Naive thymus-derived CD4-positive, alpha-beta T cell (primary cell): ENCODE results near the gene KRTAP3-2. TPM values are rescaled to one million over a fixed set of nuclear protein-coding genes. Genes with fewer than 3 reads are reported as not detected.

Experiments used
- ATAC-seq: fragments of 150-1000 bp; cut with Tn5 transposase; 2 replicates; pipeline ENCODE4 v1.10.0; 2021; ENCODE audit warnings: mild to moderate bottlenecking, moderate library complexity
- CTCF ChIA-PET: fragments of 350-600 bp; sonication (Branson Sonifier 250); formaldehyde crosslinking; loops from one replicate; lab custom pipeline; 2021; ENCODE audit warnings: antibody characterized with exemption; lab: Charles Lee
- POLR2A ChIA-PET: fragments of 350-600 bp; sonication (Branson Sonifier 250); formaldehyde crosslinking; loops from one replicate; lab custom pipeline; 2021; ENCODE audit warnings: antibody characterized with exemption, inconsistent platforms; lab: Charles Lee
- DNase-seq, 9 donors: peaks; one replicate each; pipeline versions ENCODE4 v3.0.0 to v3.0.0-alpha.2; 2020 to 2022; ENCODE audit warnings: mixed read lengths in 1 of 9
- H3K27ac ChIP-seq: one replicate; pipeline ENCODE4 v1.7.0; 2013; ENCODE audit warnings: mild to moderate bottlenecking, low read depth, low read length, moderate library complexity
- H3K27me3 ChIP-seq, 2 donors: one replicate each; pipeline ENCODE4 v1.7.0; 2013; ENCODE audit warnings: low read length in 2 of 2, mild to moderate bottlenecking in 2 of 2, moderate library complexity in 2 of 2; ENCODE audit not compliant: control insufficient read depth in 2 of 2, insufficient read depth in 2 of 2
- H3K36me3 ChIP-seq, 3 experiments: 1 replicate in 2 of 3; 2 replicates in 1 of 3; pipeline ENCODE4 v1.7.0; 2013; ENCODE audit warnings: low read length in 3 of 3, mild to moderate bottlenecking in 3 of 3, moderate library complexity in 1 of 3; ENCODE audit not compliant: insufficient read depth in 3 of 3, control insufficient read depth in 2 of 3
- H3K4me1 ChIP-seq, 2 donors: one replicate each; pipeline ENCODE4 v1.7.0; 2013; ENCODE audit warnings: low read length in 2 of 2, mild to moderate bottlenecking in 2 of 2, moderate library complexity in 1 of 2; ENCODE audit not compliant: control insufficient read depth in 2 of 2, insufficient read depth in 2 of 2
- H3K4me3 ChIP-seq: 2 replicates; pipeline ENCODE4 v1.7.0; 2013; ENCODE audit warnings: mild to moderate bottlenecking, low read length
- H3K9me3 ChIP-seq, 3 experiments: 1 replicate in 2 of 3; 2 replicates in 1 of 3; pipeline ENCODE4 v1.7.0; 2013; ENCODE audit warnings: low read length in 3 of 3; ENCODE audit not compliant: control insufficient read depth in 2 of 3
- H3K27ac Mint-ChIP-seq, 9 donors: one replicate each; pipeline ENCODE4 v1.8.0; 2020 to 2022; ENCODE audit warnings: mixed read lengths in 9 of 9, mild to moderate bottlenecking in 8 of 9, moderate library complexity in 5 of 9, inconsistent platforms in 2 of 9
- H3K27me3 Mint-ChIP-seq, 5 donors: one replicate each; pipeline ENCODE4 v1.8.0; 2021 to 2022; ENCODE audit warnings: mixed read lengths in 5 of 5, mild to moderate bottlenecking in 1 of 5
- H3K36me3 Mint-ChIP-seq, 5 donors: one replicate each; pipeline ENCODE4 v1.8.0; 2020 to 2022; ENCODE audit warnings: mixed read lengths in 5 of 5, mild to moderate bottlenecking in 3 of 5, inconsistent platforms in 1 of 5
- H3K4me1 Mint-ChIP-seq, 7 donors: one replicate each; pipeline ENCODE4 v1.8.0; 2020 to 2022; ENCODE audit warnings: mixed read lengths in 7 of 7, mild to moderate bottlenecking in 3 of 7, inconsistent platforms in 1 of 7
- H3K4me3 Mint-ChIP-seq, 10 donors: one replicate each; pipeline ENCODE4 v1.8.0; 2020 to 2022; ENCODE audit warnings: mild to moderate bottlenecking in 10 of 10, mixed read lengths in 10 of 10, moderate library complexity in 6 of 10, inconsistent platforms in 2 of 10
- H3K9me3 Mint-ChIP-seq, 11 donors: one replicate each; pipeline ENCODE4 v1.8.0; 2020 to 2022; ENCODE audit warnings: mixed read lengths in 11 of 11, mild to moderate bottlenecking in 4 of 11, inconsistent platforms in 1 of 11, moderate library complexity in 1 of 11
- intact Hi-C, 2 donors: fragments of 100-400 bp; cut with micrococcal nuclease; formaldehyde crosslinking; loops; one replicate each; pipeline ENCODE4 v1.15.1; 2023
- polyA plus RNA-seq, 2 donors: library from polyadenylated mRNA; unstranded; fragments of 300-500 nt; fragmentation: Illumina TruSeq; gene quantifications; one replicate each; pipeline ENCODE4 v1.2.3, GENCODE V29; 2021
- total RNA-seq, 6 experiments: library from RNA in 5 of 6; stranded (reverse) in 5 of 6; gene quantifications; 1 replicate in 5 of 6; 2 replicates in 1 of 6; pipeline ENCODE4 v1.2.3 and lab custom pipeline; 2021 to 2026

The KRTAP3-2 gene
- total and polyA plus RNA-seq, 7 experiments from 2014 or later: not detected

- no peak overlapping the region for H3K4me3 Mint-ChIP-seq
- no peaks in the 10 kb centered on the region for H3K36me3 Mint-ChIP-seq
- Histone ChIP-seq H3K27ac (no peak overlapping the region), H3K4me3 (no peak overlapping the region), H3K27me3 (no peaks in the 10 kb centered on the region), H3K9me3 (no peaks in the 10 kb centered on the region), H3K36me3 (no peaks in the 10 kb centered on the region), H3K4me1 (no peaks in the 10 kb centered on the region)
- no peaks in the 10 kb centered on the region for H3K4me1 Mint-ChIP-seq
- intact Hi-C loops: no loop called here
- CTCF ChIA-PET: no interaction called here
- peaks cover 9 to 31% (median 17%) of the 10 kb centered on the region in 5 donors for H3K27me3 Mint-ChIP-seq
- H3K27ac Mint-ChIP-seq: no peak overlapping the region
- POLR2A ChIA-PET: no interaction called here
- H3K9me3 Mint-ChIP-seq: no peaks in the 10 kb centered on the region
- ATAC-seq (no peak), DNase-seq (no peak)
Measured at GRCh38 chr17:40975516-40975915, 24.2 kb downstream of the KRTAP3-2 start.

- H3K9me3 ChIP-seq: no peaks in the 10 kb centered on the region
- H3K27ac ChIP-seq: no peak overlapping the region
- Mint-ChIP-seq H3K36me3 (no peaks in the 10 kb centered on the region), H3K4me1 (no peaks in the 10 kb centered on the region), H3K27me3 (peaks cover 12 to 38% (median 14%) of the 10 kb centered on the region in 5 donors), H3K27ac (no peak overlapping the region), H3K4me3 (no peak overlapping the region), H3K9me3 (no peaks in the 10 kb centered on the region)
- H3K4me3 ChIP-seq: no peak overlapping the region
- DNase-seq (no peak), ATAC-seq (no peak)
- H3K4me1 ChIP-seq: no peaks in the 10 kb centered on the region
- intact Hi-C loops: no loop called here
- H3K36me3 ChIP-seq: no peaks in the 10 kb centered on the region
- ChIA-PET CTCF (no interaction called here), POLR2A (no interaction called here)
- H3K27me3 ChIP-seq: no peaks in the 10 kb centered on the region
Measured at GRCh38 chr17:40974366-40974765, 25.3 kb downstream of the KRTAP3-2 start.

GRCh38 chr17:40967582-40967981 lies 32.1 kb downstream of the KRTAP3-2 start:
- peaks cover 0 to 3% (median 0%) of the 10 kb centered on the region in 11 donors for H3K9me3 Mint-ChIP-seq
- no peaks in the 10 kb centered on the region for H3K36me3 ChIP-seq
- DNase-seq (no peak), ATAC-seq (no peak)
- peaks cover 0 to 5% (median 0%) of the 10 kb centered on the region in 7 donors for H3K4me1 Mint-ChIP-seq
- no peaks in the 10 kb centered on the region for H3K27me3 ChIP-seq
- ChIA-PET CTCF (no interaction called here), POLR2A (no interaction called here)
- intact Hi-C loops: no loop called here
- no peak overlapping the region for H3K27ac ChIP-seq
- H3K36me3 Mint-ChIP-seq: peaks cover 0 to 3% (median 0%) of the 10 kb centered on the region in 5 donors
- no peak overlapping the region for H3K4me3 ChIP-seq
- H3K27ac Mint-ChIP-seq: no peak overlapping the region
- no peaks in the 10 kb centered on the region for H3K9me3 ChIP-seq
- H3K4me3 Mint-ChIP-seq: no peak overlapping the region
- peaks cover 0 to 33% (median 22%) of the 10 kb centered on the region in 5 donors for H3K27me3 Mint-ChIP-seq
- no peaks in the 10 kb centered on the region for H3K4me1 ChIP-seq

GRCh38 chr17:40966848-40967247 lies 32.9 kb downstream of the KRTAP3-2 start, which contains the start of gene KRT39:
TSS of gene KRT39 (minus strand) at chr17:40966948. CDS start at chr17:40966856, 92 bp downstream.
- Mint-ChIP-seq H3K36me3 (peaks cover 0 to 3% (median 0%) of the 10 kb centered on the region in 5 donors), H3K27ac (no peak within 1 kb of the TSS), H3K27me3 (peaks cover 0 to 30% (median 22%) of the 10 kb centered on the region in 5 donors), H3K4me3 (no peak within 1 kb of the TSS), H3K9me3 (peaks cover 0 to 3% (median 0%) of the 10 kb centered on the region in 11 donors), H3K4me1 (peaks cover 0 to 5% (median 0%) of the 10 kb centered on the region in 7 donors)
- CTCF ChIA-PET: no interaction called here
- Histone ChIP-seq H3K27ac (no peak within 1 kb of the TSS), H3K27me3 (no peaks in the 10 kb centered on the region), H3K4me1 (no peaks in the 10 kb centered on the region), H3K36me3 (no peaks in the 10 kb centered on the region), H3K9me3 (no peaks in the 10 kb centered on the region), H3K4me3 (no peak within 1 kb of the TSS)
- intact Hi-C loops: no loop called here
- no peak for DNase-seq
- ATAC-seq: no peak
- POLR2A ChIA-PET: no interaction called here

GRCh38 chr17:40963838-40964237 lies 35.9 kb downstream of the KRTAP3-2 start:
- no peak overlapping the region for H3K27ac Mint-ChIP-seq
- POLR2A ChIA-PET: no interaction called here
- H3K4me1 Mint-ChIP-seq: peaks cover 0 to 6% (median 0%) of the 10 kb centered on the region in 7 donors
- DNase-seq: peak in 3 of 9 donors; percentile 1 to 19 (median 2)
- Histone ChIP-seq H3K27me3 (no peaks in the 10 kb centered on the region), H3K4me1 (no peaks in the 10 kb centered on the region), H3K36me3 (no peaks in the 10 kb centered on the region), H3K4me3 (no peak overlapping the region), H3K9me3 (no peaks in the 10 kb centered on the region), H3K27ac (no peak overlapping the region)
- peaks cover 0 to 3% (median 0%) of the 10 kb centered on the region in 5 donors for H3K36me3 Mint-ChIP-seq
- peaks cover 4 to 21% (median 19%) of the 10 kb centered on the region in 5 donors for H3K27me3 Mint-ChIP-seq
- intact Hi-C loops: no loop called here
- H3K4me3 Mint-ChIP-seq: no peak overlapping the region
- peaks cover 0 to 3% (median 0%) of the 10 kb centered on the region in 11 donors for H3K9me3 Mint-ChIP-seq
- no peak for ATAC-seq
- CTCF ChIA-PET: no interaction called here

- Mint-ChIP-seq H3K4me1 (peaks cover 0 to 6% (median 0%) of the 10 kb centered on the region in 7 donors), H3K27me3 (peaks cover 4 to 16% (median 13%) of the 10 kb centered on the region in 5 donors), H3K36me3 (peaks cover 0 to 3% (median 0%) of the 10 kb centered on the region in 5 donors), H3K4me3 (no peak overlapping the region), H3K9me3 (peaks cover 0 to 3% (median 0%) of the 10 kb centered on the region in 11 donors), H3K27ac (no peak overlapping the region)
- no peaks in the 10 kb centered on the region for H3K36me3 ChIP-seq
- H3K4me3 ChIP-seq: no peak overlapping the region
- no peak for DNase-seq
- ChIA-PET POLR2A (no interaction called here), CTCF (no interaction called here)
- no peaks in the 10 kb centered on the region for H3K4me1 ChIP-seq
- no peak for ATAC-seq
- H3K27ac ChIP-seq: no peak overlapping the region
- intact Hi-C loops: no loop called here
- no peaks in the 10 kb centered on the region for H3K27me3 ChIP-seq
- H3K9me3 ChIP-seq: no peaks in the 10 kb centered on the region
Measured at GRCh38 chr17:40962059-40962561, 37.6 kb downstream of the KRTAP3-2 start.

- no peak overlapping the region for H3K27ac ChIP-seq
- no peaks in the 10 kb centered on the region for H3K9me3 ChIP-seq
- no peaks in the 10 kb centered on the region for H3K36me3 ChIP-seq
- no peak overlapping the region for H3K4me3 ChIP-seq
- Mint-ChIP-seq H3K27me3 (peaks cover 6 to 16% (median 13%) of the 10 kb centered on the region in 5 donors), H3K9me3 (peaks cover 0 to 3% (median 0%) of the 10 kb centered on the region in 11 donors), H3K4me3 (no peak overlapping the region), H3K4me1 (peaks cover 0 to 6% (median 0%) of the 10 kb centered on the region in 7 donors), H3K27ac (no peak overlapping the region), H3K36me3 (peaks cover 0 to 3% (median 0%) of the 10 kb centered on the region in 5 donors)
- no peak for DNase-seq
- no peaks in the 10 kb centered on the region for H3K27me3 ChIP-seq
- no peak for ATAC-seq
- intact Hi-C loops: no loop called here
- H3K4me1 ChIP-seq: no peaks in the 10 kb centered on the region
- POLR2A ChIA-PET: no interaction called here
- CTCF ChIA-PET: no interaction called here
Measured at GRCh38 chr17:40961591-40961990, 38.1 kb downstream of the KRTAP3-2 start.
